ENCODE data around the gene ANGPTL3. TPM values are rescaled to one million over a fixed set of nuclear protein-coding genes. Genes with fewer than 3 reads are reported as not detected.
"Not testable (repeated sequence)": the region's sequence is repeated elsewhere in the genome, so short reads cannot be mapped to it uniquely, and the experiment has no call there.

The ANGPTL3 gene
- total RNA-seq, 1 experiment from 2014 or later = not detected

DNA sequence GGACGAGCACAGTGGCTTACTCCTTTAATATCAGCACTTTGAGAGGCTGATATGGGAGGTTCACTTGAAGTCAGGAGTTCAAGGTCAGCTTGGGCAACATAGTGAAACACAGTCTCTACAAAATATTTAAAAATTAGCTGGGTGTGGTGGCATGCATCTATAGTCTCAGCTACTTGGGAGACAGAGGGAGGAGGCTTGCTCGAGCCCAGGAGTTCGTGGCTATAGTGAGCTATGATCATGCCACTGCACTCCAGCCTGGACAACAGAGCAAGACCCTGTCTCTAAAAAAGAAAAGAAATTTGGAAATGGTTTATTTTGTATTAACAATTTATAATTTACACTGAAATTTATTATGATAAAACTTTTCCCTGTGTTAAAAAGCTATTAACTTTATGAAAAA is 1.7 kb upstream of the ANGPTL3 start:
- ChIA-PET CTCF (interaction anchor here (0.6 kb wide), 1 partner anchor 120 kb away, joined by 7 read pairs; no protein-coding TSS in a partner anchor), POLR2A (interaction anchor here (0.6 to 1.3 kb wide), 2 partner anchors 26 to 959 kb away, joined by 3 to 4 read pairs; no protein-coding TSS in a partner anchor)
- no peak overlapping the region for H3K4me3 Mint-ChIP-seq (ENCODE audit: unreplicated experiment)
- H3K27me3 Mint-ChIP-seq (ENCODE audit: insufficient read depth, unreplicated experiment) = no peaks in the 10 kb centered on the region
- TF ChIP-seq, protein P1, sequence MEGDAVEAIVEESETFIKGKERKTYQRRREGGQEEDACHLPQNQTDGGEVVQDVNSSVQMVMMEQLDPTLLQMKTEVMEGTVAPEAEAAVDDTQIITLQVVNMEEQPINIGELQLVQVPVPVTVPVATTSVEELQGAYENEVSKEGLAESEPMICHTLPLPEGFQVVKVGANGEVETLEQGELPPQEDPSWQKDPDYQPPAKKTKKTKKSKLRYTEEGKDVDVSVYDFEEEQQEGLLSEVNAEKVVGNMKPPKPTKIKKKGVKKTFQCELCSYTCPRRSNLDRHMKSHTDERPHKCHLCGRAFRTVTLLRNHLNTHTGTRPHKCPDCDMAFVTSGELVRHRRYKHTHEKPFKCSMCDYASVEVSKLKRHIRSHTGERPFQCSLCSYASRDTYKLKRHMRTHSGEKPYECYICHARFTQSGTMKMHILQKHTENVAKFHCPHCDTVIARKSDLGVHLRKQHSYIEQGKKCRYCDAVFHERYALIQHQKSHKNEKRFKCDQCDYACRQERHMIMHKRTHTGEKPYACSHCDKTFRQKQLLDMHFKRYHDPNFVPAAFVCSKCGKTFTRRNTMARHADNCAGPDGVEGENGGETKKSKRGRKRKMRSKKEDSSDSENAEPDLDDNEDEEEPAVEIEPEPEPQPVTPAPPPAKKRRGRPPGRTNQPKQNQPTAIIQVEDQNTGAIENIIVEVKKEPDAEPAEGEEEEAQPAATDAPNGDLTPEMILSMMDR (IDR thresholded peaks at IDR 0.05; ENCODE audit: unreplicated experiment) = no peak
- no TSS peak for BruUV-seq (replicated peaks)
- no peak for DNase-seq (ENCODE audit: unreplicated experiment)
- no peak overlapping the region for H3K27ac Mint-ChIP-seq (ENCODE audit: low read depth, unreplicated experiment)
- intact Hi-C loops (cut with micrococcal nuclease) = no loop called here
- H3K4me1 Mint-ChIP-seq (ENCODE audit: insufficient read depth, unreplicated experiment) = no peaks in the 10 kb centered on the region
- no peaks in the 10 kb centered on the region for H3K9me3 Mint-ChIP-seq (ENCODE audit: unreplicated experiment)
- H3K36me3 Mint-ChIP-seq (ENCODE audit: insufficient read depth, unreplicated experiment) = no peaks in the 10 kb centered on the region

DNA sequence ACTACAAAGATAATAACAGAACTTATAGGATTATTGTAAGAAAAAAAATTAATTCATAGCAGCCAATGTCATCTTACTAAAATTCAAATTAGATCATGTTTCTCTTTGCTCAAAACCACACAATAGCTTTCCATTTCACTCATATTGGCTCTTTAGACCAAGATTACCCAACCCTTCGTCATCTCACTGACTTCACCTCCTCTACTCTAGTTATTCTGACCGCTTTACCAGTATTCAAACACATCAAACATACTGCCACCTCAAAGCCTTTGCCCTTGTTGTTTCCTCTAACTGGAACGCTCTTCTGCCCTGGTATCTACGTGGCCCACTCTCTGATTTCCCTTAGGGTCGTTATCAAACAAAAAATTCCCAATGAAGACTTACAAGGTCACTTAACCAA is 1.7 kb downstream of the ANGPTL3 start:
- no peak overlapping the region for H3K4me3 Mint-ChIP-seq (ENCODE audit: unreplicated experiment)
- CTCF ChIA-PET = interaction anchor here (0.6 kb wide), 1 partner anchor 311 kb away, joined by 3 read pairs; no protein-coding TSS in a partner anchor
- no peaks in the 10 kb centered on the region for H3K4me1 Mint-ChIP-seq (ENCODE audit: insufficient read depth, unreplicated experiment)
- intact Hi-C loops (cut with micrococcal nuclease) = no loop called here
- TF ChIP-seq, protein P1 (IDR thresholded peaks at IDR 0.05; ENCODE audit: unreplicated experiment) = no peak
- H3K36me3 Mint-ChIP-seq (ENCODE audit: insufficient read depth, unreplicated experiment) = no peaks in the 10 kb centered on the region
- H3K27ac Mint-ChIP-seq (ENCODE audit: low read depth, unreplicated experiment) = peak overlapping the region; percentile 63
- no peaks in the 10 kb centered on the region for H3K27me3 Mint-ChIP-seq (ENCODE audit: insufficient read depth, unreplicated experiment)
- DNase-seq (ENCODE audit: unreplicated experiment) = no peak
- no TSS peak for BruUV-seq (replicated peaks)
- POLR2A ChIA-PET = no interaction called here
- no peaks in the 10 kb centered on the region for H3K9me3 Mint-ChIP-seq (ENCODE audit: unreplicated experiment)

DNA sequence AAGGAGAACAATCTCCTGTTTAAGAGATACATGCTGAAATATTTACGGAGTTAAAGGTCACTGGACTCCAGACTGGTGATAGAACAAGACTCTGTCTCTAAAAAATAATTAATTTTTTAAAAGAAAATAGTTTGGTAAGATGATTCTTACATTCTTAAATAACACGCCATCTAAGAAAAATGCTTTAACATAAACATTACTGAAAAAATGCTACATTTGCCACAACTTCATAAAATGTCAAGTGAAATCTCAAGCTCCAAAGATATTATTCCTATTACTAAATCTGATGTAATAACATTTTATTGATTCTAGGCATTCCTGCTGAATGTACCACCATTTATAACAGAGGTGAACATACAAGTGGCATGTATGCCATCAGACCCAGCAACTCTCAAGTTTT is 4.1 kb downstream of the ANGPTL3 start:
- POLR2A ChIA-PET = no interaction called here
- DNase-seq (ENCODE audit: unreplicated experiment) = no peak
- no peaks in the 10 kb centered on the region for H3K36me3 Mint-ChIP-seq (ENCODE audit: insufficient read depth, unreplicated experiment)
- no peaks in the 10 kb centered on the region for H3K4me1 Mint-ChIP-seq (ENCODE audit: insufficient read depth, unreplicated experiment)
- TF ChIP-seq, protein P1 (IDR thresholded peaks at IDR 0.05; ENCODE audit: unreplicated experiment) = no peak
- no TSS peak for BruUV-seq (replicated peaks)
- H3K27me3 Mint-ChIP-seq (ENCODE audit: insufficient read depth, unreplicated experiment) = no peaks in the 10 kb centered on the region
- H3K9me3 Mint-ChIP-seq (ENCODE audit: unreplicated experiment) = no peaks in the 10 kb centered on the region
- CTCF ChIA-PET = no interaction called here
- no peak overlapping the region for H3K4me3 Mint-ChIP-seq (ENCODE audit: unreplicated experiment)
- intact Hi-C loops (cut with micrococcal nuclease) = no loop called here
- H3K27ac Mint-ChIP-seq (ENCODE audit: low read depth, unreplicated experiment) = no peak overlapping the region

DNA sequence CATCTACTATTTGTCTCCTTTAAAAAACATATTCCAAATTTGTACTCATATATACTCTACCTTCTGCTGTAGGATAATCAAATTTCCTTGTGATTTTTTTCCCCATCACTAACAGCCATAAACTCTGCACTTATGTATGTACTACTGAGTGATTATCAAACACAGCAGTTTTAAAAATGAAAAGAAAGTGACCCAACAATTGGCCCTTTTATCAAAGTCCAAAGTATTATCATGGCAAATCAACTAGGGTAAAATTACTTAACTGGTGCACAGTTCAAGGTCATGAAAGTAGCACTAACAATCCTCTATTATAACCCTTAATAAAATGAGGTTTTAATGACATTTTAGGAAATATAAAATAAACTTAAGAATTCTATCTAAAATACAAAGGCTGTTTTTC is 11.6 kb downstream of the ANGPTL3 start:
- no peak for DNase-seq (ENCODE audit: unreplicated experiment)
- ChIA-PET CTCF (no interaction called here), POLR2A (no interaction called here)
- intact Hi-C loops (cut with micrococcal nuclease) = no loop called here
- no peaks in the 10 kb centered on the region for H3K4me1 Mint-ChIP-seq (ENCODE audit: insufficient read depth, unreplicated experiment)
- no peak overlapping the region for H3K4me3 Mint-ChIP-seq (ENCODE audit: unreplicated experiment)
- TF ChIP-seq, protein P1 (IDR thresholded peaks at IDR 0.05; ENCODE audit: unreplicated experiment) = no peak
- no peaks in the 10 kb centered on the region for H3K9me3 Mint-ChIP-seq (ENCODE audit: unreplicated experiment)
- no peak overlapping the region for H3K27ac Mint-ChIP-seq (ENCODE audit: low read depth, unreplicated experiment)
- H3K27me3 Mint-ChIP-seq (ENCODE audit: insufficient read depth, unreplicated experiment) = no peaks in the 10 kb centered on the region
- BruUV-seq (replicated peaks) = no TSS peak
- H3K36me3 Mint-ChIP-seq (ENCODE audit: insufficient read depth, unreplicated experiment) = peaks cover 7% of the 10 kb centered on the region

DNA sequence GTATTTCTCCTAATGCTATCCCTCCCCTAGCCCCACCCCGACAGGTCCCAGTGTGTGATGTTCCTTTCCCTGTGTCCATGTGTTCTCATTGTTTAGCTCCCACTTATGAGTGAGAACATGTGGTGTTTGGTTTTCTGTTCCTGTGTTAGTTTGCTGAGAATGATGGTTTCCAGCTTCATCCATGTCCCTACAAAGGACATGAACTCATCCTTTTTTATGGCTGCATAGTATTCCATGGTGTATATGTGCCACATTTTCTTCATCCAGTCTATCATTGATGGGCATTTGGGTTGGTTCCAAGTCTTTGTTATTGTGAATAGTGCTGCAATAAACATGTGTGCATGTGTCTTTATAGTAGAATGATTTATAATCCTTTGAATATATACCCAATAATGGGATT is 13.3 kb downstream of the ANGPTL3 start:
- H3K27me3 Mint-ChIP-seq (ENCODE audit: insufficient read depth, unreplicated experiment); H3K4me3 Mint-ChIP-seq (ENCODE audit: unreplicated experiment); BruUV-seq (replicated peaks); POLR2A ChIA-PET; H3K4me1 Mint-ChIP-seq (ENCODE audit: insufficient read depth, unreplicated experiment); H3K27ac Mint-ChIP-seq (ENCODE audit: low read depth, unreplicated experiment); DNase-seq (ENCODE audit: unreplicated experiment); CTCF ChIA-PET; H3K36me3 Mint-ChIP-seq (ENCODE audit: insufficient read depth, unreplicated experiment); intact Hi-C loops (cut with micrococcal nuclease); H3K9me3 Mint-ChIP-seq (ENCODE audit: unreplicated experiment): not testable (repeated sequence)

Measured in MCF 10A (cell line).